Anterior cingulate cortex (tissue), 58 donors: ENCODE results near the gene EFCAB13.

Experiments
- DNase-seq, 58 donors: peaks; one replicate each; lab custom pipeline; 2025; lab: John Stamatoyannopoulos, UW

The EFCAB13 gene

DNA sequence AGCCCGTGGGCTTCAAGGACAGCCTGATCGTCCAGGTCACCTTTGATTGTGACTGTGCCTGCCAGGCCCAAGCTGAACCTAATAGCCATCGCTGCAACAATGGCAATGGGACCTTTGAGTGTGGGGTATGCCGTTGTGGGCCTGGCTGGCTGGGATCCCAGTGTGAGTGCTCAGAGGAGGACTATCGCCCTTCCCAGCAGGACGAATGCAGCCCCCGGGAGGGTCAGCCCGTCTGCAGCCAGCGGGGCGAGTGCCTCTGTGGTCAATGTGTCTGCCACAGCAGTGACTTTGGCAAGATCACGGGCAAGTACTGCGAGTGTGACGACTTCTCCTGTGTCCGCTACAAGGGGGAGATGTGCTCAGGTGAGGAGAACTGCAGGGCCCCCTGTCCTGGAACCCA, 31.5 kb upstream of the EFCAB13 start:
- no peak for DNase-seq

DNA sequence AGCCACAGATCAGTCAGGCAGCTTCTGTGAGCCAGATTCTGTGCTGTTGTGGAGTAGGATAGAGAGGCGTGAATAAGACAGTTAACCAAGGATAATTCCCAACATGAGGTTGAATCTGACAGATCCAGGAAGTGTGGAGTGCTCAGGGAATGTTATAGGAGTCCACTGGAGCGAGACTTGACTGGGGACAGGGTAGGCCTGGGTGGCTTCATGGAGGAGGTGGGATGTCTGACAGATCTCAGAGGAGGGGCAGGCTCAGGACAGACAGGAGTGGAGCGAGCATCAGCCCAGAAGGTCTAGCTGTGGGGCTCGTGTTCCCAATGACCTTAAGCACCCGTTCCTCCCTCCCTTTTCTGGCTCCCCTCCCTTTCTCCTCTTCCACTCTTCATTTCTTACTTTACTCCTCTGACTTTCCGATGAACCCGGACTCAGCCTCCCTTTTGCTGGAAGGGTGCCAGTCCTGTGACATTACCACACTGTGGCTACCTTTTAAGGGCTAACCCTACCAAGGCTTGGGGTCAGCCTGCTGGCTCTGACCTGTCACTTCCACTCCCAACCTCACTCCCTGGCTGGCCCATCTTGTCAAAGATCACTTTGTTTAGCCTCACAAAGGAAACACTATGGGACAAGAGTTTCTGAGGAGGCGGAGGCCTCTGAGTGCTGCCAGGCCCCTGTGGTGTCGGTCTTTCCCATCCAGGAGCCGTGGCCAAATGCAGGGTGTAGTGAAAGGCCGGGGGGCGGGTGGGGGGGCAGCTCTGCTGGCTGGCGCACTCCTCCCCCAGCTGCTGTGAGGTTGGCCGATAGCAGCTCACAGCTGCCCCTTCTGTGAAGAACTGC, 28.5 kb upstream of the EFCAB13 start:
- peak in 46 of 58 donors; percentile 5 to 88 (median 39) for DNase-seq

DNA sequence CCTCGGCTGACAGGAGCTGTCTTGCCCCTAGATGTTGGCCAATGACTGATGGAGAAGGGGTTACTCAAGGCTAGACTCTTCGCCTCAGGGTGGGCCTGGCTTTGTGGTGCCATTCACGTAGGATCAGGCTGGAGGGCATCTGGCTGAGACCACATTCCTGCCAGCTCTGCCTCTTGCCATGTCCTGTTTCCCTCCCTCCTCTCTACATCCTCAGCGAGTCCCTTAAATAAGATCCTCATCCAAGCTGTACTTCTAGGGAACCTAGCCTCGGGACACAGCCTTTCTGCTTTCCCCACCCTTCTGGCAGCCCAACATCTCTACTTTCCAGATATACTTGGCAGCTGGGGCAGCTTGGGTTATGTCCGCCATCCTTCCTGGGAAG, 27.9 kb upstream of the EFCAB13 start:
- no peak for DNase-seq

DNA sequence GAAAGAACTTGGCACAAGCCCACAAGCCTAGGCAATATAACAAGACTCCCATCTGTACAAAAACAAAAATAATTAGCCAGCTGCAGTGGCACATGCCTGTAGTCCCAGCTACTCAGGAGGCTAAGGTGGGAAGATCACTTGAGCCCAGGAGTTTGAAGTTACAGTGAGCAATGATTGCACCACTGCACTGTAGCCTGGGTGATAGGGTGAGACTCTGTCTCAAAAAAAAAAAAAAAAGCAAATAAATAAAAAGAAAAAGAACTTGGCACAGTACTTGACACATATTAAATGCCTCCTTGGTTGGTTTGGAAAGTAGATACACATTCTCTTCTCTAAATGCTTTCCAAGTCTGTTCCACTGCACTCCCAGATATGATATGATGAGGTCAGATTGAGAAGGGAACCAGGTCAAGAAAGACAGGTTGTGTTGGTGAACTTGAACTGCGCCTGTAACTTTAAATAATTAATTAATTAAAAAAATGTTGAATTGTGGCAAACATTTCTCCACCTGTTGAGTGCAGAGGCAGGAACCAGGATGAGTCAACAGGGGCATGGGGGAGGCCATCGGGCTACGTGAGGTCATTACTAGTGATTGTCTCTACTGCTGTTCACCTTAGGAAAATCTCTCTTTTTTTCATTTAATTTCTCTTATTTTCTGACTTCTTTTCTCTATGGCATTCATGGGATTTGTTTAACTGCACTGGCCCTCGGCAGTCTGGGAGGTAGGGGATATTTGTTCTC, 25.9 kb upstream of the EFCAB13 start:
- no peak for DNase-seq

DNA sequence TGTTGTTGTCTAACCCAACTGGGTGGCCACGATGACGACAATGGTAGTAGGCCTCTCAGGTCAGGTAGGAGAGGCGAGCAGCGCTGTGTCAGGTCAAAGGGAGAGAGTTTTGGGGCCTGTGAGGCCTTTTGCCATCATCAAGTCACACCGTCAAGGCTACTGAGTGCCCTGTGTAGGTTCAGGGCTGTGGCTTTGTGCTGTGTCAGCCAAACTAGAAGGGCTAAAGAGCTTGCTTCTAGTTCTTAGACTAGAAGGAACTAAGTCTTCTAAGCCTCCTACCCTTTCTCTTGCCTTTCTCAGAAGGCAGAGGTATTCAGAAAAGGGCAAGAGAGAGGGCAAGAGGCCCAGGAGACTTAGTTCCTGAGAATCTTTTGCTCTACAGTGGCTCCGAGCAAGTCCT, 25.0 kb upstream of the EFCAB13 start:
- DNase-seq = no peak

DNA sequence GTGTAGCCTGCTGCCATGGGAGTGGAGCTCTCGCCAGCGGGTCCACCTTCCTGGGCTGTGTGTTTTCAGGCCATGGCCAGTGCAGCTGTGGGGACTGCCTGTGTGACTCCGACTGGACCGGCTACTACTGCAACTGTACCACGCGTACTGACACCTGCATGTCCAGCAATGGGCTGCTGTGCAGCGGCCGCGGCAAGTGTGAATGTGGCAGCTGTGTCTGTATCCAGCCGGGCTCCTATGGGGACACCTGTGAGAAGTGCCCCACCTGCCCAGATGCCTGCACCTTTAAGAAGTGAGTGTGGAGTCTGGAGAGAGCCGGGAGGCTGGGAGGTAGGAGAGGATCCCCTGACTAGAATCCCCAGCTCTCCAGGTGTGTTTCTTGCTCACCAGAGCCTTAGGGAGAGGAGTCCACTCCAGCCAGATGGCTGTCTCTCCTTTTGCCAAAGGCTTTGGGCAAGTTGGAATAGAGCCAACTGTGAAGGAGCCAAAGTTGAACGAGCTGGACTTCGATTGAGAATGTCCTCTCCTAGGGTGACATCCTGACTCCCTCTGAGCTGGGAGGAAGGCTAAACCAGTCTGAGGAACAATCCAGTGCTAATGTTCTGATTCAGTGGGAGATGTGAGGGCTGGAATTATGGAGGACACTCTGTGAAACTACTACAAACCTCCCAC, 24.4 kb upstream of the EFCAB13 start:
- no peak for DNase-seq

DNA sequence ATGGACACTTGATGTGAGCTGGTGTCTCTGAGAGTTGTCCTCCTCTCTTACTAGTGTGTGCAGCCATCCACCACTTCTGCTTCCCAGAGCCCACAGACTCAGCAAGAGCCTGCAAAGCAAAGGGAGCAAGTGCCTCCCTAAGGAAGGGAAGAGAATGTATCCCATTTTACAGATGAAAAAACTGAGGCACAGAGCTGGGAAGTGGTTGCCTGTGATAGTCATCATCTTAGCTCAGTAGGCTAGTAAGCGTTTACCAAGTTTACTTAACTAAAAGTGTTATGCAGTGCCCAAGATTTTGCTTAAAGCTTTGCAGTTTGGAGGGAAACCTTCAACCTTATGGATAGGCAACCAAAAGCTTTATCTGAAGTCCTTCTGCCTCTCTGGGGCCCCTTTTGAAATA, 23.0 kb upstream of the EFCAB13 start:
- DNase-seq = no peak

DNA sequence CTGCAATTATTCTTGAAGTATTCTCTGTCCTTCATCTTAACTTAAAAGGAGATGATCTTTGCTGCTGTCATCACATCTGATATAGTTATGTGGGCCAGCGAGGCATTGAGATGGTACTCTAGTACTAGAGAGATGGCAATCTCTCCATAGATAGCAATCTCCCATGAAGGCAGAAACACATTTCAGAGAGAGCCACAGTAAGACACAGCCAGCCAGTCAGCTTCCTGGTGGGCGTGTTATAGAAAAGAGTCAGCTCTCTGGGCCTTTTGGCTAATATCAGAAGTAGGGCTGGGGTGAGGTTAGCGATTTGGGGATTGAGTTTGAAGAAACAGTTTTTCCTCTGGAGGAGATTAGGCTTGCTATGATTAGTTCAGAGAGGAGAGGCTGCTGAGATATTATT, 22.6 kb upstream of the EFCAB13 start:
- no peak for DNase-seq

DNA sequence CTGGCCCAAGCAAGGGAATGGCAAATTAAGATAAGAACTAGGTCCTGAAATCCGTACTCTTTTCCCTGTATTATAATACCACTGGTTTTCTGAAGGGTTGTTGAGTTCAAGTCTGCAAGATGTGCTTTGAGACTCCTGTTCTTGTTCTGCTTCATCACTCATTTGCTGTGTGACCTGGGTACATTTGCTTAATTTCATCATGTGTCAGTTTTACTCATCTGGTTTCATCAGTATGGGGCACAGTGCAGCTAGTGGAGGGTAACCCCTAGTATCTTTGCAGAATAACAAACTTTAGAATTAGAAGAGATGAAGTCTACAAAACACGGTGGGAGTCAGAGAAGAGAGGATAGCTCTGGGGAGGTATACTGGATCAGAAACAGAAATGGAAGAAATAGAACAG, 21.9 kb upstream of the EFCAB13 start:
- DNase-seq = no peak

DNA sequence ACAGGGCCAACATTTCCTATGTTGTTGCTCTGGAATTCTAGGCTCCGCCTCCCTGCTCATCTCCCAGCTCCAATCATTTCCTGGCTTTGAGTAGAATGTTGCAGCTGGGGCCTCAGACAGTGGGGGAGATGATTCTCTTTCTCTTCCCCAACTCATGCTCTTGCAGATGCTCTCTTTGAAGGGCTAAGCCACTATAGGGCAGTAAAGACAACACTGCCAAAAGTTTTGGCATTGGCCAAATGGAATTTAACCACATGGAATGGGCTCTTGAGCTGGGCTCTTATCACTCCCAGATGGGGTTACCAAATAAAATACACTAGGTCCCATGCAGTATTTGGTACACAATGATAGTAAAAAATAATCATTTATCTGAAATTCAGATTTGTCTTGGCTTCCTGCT, 19.6 kb upstream of the EFCAB13 start:
- DNase-seq = no peak

DNA sequence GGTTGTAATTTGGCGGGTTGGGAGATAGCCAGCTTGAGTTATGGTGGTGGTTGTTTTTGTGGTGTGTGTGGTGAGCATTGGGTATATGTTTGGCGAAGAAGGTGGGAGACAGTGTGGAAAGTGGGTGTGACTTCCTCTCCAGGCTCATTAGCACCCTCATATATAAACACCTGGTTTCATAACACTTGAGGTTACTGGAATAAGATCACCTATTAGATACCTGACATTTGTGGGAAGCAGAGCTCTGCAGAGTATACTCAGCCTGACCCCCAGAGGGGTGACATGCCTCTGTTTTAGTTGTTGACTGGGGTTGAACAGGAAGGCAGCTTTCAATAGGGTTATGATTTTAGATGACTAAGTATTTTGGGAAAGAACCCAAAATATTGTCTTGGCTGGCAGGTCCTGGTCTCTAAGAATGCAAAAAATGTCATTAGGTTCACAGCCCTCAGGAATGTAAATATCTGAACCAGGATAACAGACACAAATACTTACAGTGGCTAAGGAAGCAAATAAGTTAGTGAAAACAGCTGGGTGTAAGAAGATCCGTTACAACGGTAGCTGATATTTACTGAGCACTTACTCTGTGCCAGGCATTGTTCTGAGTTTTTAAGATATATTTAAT, 18.3 kb upstream of the EFCAB13 start:
- no peak for DNase-seq

DNA sequence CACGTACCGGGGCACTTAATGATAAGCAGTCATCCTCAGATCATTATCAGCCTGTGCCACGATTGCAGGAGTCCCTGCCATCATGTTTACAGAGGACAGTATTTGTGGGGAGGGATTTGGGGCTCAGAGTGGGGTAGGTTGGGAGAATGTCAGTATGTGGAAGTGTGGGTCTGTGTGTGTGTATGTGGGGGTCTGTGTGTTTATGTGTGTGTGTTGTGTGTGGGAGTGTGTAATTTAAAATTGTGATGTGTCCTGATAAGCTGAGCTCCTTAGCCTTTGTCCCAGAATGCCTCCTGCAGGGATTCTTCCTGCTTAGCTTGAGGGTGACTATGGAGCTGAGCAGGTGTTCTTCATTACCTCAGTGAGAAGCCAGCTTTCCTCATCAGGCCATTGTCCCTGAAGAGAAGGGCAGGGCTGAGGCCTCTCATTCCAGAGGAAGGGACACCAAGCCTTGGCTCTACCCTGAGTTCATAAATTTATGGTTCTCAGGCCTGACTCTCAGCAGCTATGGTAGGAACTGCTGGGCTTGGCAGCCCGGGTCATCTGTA, 13.5 kb upstream of the EFCAB13 start:
- no peak for DNase-seq

DNA sequence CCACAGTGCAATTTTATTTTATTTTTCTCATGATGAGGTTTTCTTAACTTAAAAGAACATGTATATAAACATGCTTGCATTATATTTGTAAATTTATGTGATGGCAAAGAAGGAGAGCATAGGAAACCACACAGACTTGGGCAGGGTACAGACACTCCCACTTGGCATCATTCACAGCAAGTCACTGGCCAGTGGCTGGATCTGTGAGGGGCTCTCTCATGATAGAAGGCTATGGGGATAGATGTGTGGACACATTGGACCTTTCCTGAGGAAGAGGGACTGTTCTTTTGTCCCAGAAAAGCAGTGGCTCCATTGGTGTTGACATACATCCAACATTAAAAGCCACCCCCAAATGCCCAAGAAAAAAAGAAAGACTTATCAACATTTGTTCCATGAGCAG, 12.3 kb upstream of the EFCAB13 start:
- DNase-seq = no peak

DNA sequence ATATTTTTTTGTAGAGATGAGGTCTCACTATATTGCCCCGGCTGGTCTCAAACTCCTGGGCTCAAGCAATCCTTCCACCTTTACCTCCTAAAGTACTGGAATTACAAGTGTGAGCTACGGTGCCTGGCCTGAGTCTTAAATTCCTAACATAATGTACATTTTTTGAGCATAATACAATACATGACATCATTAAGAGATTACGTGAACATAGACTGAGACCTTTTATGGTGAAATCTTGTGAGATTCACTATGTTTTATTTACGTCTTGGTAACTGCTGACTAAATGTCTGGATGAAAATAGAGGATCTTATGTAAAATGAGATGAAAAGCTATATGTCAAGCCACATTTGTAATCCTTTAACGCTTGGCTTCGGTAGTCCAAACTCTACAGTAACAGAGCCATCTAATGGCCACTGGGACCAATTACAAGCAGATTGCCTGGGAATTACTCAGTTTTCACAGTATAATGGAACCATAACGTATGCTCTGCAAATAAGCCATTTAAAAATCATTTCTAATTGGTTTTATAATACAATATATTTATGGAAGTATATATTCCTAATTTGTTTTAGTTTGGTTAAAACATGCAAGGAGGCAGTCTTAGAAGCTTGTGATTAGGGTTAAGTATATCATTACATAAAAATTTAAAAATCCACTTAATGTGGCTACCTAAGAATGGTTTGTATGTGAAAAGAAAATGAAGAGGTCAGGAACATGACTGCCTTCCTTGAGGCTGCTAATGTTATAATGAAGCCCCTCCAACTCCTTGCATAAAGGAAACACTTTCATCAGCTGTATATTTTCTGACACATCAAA, 8.1 kb upstream of the EFCAB13 start:
- DNase-seq = peak in 17 of 58 donors; percentile 1 to 56 (median 8)

DNA sequence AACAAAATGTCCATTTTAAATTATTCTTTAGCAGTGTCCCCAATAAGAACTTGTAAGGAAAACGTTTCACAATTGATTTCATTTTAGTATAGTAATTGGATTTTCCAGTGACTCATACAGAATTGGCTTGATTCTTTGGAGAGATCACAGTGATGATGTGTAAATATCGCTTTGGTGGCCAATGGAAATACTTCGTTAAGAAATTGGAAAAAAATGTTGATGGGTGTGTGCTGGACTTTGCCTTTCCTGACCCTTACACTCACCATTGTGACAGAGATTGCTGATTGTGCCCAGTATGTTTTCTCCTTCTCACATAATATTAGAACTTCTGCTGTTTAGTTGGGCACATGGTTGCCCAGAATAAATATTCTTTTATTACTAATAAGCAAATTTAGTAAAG, 7.4 kb upstream of the EFCAB13 start:
- no peak for DNase-seq

DNA sequence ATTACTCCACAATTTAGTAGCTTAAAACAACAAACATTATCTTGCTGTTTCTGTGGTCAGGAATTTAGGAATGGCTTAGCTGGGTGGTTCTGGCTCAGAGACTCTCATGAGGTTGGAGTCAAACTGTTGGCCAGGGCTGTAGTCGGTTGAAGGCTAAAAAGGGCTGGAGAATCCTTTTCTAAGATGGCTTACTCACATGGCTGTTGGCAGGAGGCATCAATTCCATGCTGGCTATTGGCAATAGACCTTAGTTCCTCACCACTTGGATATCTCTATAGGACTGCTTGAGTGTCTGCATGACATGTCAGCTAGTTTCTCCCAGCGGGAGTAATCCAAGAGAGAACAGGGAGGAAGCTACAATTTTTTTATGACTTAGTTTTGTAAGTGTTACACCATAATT, 6.6 kb upstream of the EFCAB13 start:
- DNase-seq = no peak

DNA sequence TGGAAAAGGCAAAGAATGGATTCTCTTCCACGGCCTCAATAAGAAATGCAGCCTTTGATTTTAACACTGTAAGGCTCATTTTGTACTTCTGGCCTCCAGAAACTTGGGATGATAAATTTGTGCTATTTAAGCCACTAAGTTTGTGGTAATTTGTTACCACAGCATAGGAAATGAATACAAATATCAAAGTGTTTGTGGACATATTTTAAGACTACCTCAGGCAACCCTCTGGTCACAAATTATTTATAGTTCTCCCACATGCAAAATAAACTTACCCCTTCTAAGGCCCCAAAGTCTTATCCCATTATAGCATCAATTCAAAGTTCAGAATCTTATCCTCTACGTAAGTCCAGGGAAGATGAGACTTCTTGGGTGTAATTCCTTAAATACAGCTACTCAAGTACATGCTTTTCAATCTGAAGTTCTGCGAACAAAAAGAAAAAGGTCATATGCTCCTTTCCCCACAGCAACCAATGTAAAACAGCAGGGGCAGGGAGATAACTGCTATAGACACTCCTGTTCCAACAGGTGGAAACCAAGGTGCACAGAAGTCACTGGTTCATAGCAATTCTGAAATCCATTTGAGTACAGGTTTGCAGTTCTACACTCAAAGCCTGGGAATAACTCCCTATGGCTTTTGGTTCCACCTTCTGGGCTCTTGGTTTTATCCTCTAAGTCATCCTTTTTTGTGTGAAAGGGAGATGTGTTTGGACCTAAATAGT, 5.4 kb upstream of the EFCAB13 start:
- DNase-seq = no peak

DNA sequence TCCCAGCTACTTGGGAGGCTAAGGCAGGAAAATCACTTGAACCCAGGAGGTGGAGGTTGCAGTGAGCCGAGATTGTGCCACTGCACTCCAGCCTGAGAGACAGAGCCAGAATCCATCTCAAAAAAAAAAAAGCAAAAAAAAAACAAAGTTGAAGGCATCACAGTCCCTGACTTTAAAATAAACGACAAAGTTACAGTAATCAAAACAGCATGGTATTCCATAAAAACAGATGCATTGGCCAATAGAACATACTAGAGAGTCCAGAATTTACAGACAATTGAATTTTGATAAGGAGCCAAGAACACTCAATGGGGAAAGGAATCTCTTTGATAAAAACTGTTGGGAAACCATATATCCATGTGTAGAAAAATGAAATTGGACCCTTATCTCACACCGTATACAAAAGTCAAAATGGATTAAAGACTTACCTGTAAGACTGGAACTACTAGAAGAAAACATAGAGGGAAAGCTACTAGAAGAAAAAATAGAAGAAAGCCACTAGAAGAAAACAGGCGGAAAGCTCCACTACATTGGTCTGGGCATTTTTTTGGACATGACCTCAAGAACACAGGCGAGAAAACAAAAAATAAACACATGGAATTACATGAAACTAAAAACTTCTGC, 2.8 kb upstream of the EFCAB13 start:
- DNase-seq = no peak
